Measurements from ENCODE around the gene BLZF1.
"Not testable (repeated sequence)": the region's sequence is repeated elsewhere in the genome, so short reads cannot be mapped to it uniquely, and the experiment has no call there.

BLZF1 gene

GRCh38 chr1:169367686-169368405 lies at the start of gene BLZF1, which contains the start of gene NME7:
Gene BLZF1, plus strand, starts transcription at chr1:169368195. Its CDS starts 1,328 bp downstream, at chr1:169369523.
Gene NME7, minus strand, starts transcription at chr1:169367797. Its CDS starts 87 bp downstream, at chr1:169367710.
- DNase-seq: peak; percentile 99

GRCh38 chr1:169318536-169319244 lies 49.3 kb upstream of the BLZF1 start:
- no peak for DNase-seq

GRCh38 chr1:169321539-169321938 lies 46.5 kb upstream of the BLZF1 start:
- no peak for DNase-seq

- no peak for DNase-seq
Measured at GRCh38 chr1:169322138-169322537, 45.9 kb upstream of the BLZF1 start.

GRCh38 chr1:169325117-169325516 lies 42.9 kb upstream of the BLZF1 start:
- no peak for DNase-seq

GRCh38 chr1:169326261-169326955 lies 41.6 kb upstream of the BLZF1 start:
- no peak for DNase-seq

- DNase-seq: no peak
Measured at GRCh38 chr1:169326956-169327268, 41.1 kb upstream of the BLZF1 start.

- no peak for DNase-seq
Measured at GRCh38 chr1:169327875-169328274, 40.1 kb upstream of the BLZF1 start.

- no peak for DNase-seq
Measured at GRCh38 chr1:169329383-169329782, 38.6 kb upstream of the BLZF1 start.

- no peak for DNase-seq
Measured at GRCh38 chr1:169330927-169331326, 37.1 kb upstream of the BLZF1 start.

- DNase-seq: not testable (repeated sequence)
Measured at GRCh38 chr1:169334727-169335126, 33.3 kb upstream of the BLZF1 start.

GRCh38 chr1:169336947-169337715 lies 30.9 kb upstream of the BLZF1 start:
- not testable (repeated sequence) for DNase-seq

- DNase-seq: no peak
Measured at GRCh38 chr1:169338617-169339016, 29.4 kb upstream of the BLZF1 start.

- no peak for DNase-seq
Measured at GRCh38 chr1:169339773-169340172, 28.2 kb upstream of the BLZF1 start.

GRCh38 chr1:169340882-169341281 lies 27.1 kb upstream of the BLZF1 start:
- no peak for DNase-seq

- DNase-seq: not testable (repeated sequence)
Measured at GRCh38 chr1:169342096-169342495, 25.9 kb upstream of the BLZF1 start.

GRCh38 chr1:169345511-169345910 lies 22.5 kb upstream of the BLZF1 start:
- DNase-seq: no peak

GRCh38 chr1:169346036-169346589 lies 21.9 kb upstream of the BLZF1 start:
- no peak for DNase-seq

GRCh38 chr1:169347688-169348382 lies 20.2 kb upstream of the BLZF1 start:
- DNase-seq: no peak

GRCh38 chr1:169348383-169349036 lies 19.5 kb upstream of the BLZF1 start:
- DNase-seq: no peak

- no peak for DNase-seq
Measured at GRCh38 chr1:169360415-169360814, 7.6 kb upstream of the BLZF1 start.

GRCh38 chr1:169361281-169361680 lies 6.7 kb upstream of the BLZF1 start:
- DNase-seq: no peak
